Erythroblast (primary cell): ENCODE measurements around the gene RIPK4.

ENCODE experiments used
- GATA1 ChIP-seq: IDR thresholded peaks from 2 replicates; pipeline ENCODE4 v1.6.1; 2011; ENCODE audit warnings: low read depth, mild to moderate bottlenecking, control low read depth, low read length, moderate library complexity
- POLR2A ChIP-seq: IDR thresholded peaks from 2 replicates; pipeline ENCODE4 v1.6.1; 2011; ENCODE audit warnings: mild to moderate bottlenecking, low read length

GRCh38 chr21:41760411-41760810 lies 6.4 kb downstream of the RIPK4 start:
- TF ChIP-seq POLR2A (no peak), GATA1 (no peak)
